HT-29 (cell line): ENCODE measurements around the gene ITGA3. TPM values are rescaled to one million over a fixed set of nuclear protein-coding genes. Genes with fewer than 3 reads are reported as not detected.

Experiments used
- DNase-seq: peaks from one replicate; pipeline ENCODE4 v3.0.0-alpha.2; 2015; ENCODE audit warnings: low spot score
- total RNA-seq: library from RNA; depleted of rRNA; stranded (reverse); fragments of >200 nt; shearing (Covaris generic); gene quantifications from 2 replicates; pipeline ENCODE4 v1.2.3, GENCODE V29; 2014

ITGA3 gene
- total RNA-seq, 1 experiment from 2014 or later, result 237 TPM

GRCh38 chr17:50093246-50093645 lies 37.3 kb downstream of the ITGA3 start:
- DNase-seq, result no peak

GRCh38 chr17:50093807-50094206 lies 37.9 kb downstream of the ITGA3 start:
- DNase-seq, result no peak

- peak; percentile 96 for DNase-seq
Measured at GRCh38 chr17:50094243-50094752, 38.4 kb downstream of the ITGA3 start.

- DNase-seq, result peak; percentile 95
Measured at GRCh38 chr17:50094753-50095619, 39.1 kb downstream of the ITGA3 start, which contains the start of gene PDK2. Gene PDK2, plus strand, starts transcription at chr17:50095351. Its CDS starts 85 bp downstream, at chr17:50095436.

GRCh38 chr17:50095626-50096037 lies 39.7 kb downstream of the ITGA3 start:
- no peak for DNase-seq

- no peak for DNase-seq
Measured at GRCh38 chr17:50096092-50096491, 40.2 kb downstream of the ITGA3 start.

- DNase-seq, result no peak
Measured at GRCh38 chr17:50096758-50097157, 40.8 kb downstream of the ITGA3 start.

GRCh38 chr17:50097455-50097854 lies 41.5 kb downstream of the ITGA3 start:
- DNase-seq, result no peak

GRCh38 chr17:50097926-50098325 lies 42.0 kb downstream of the ITGA3 start:
- no peak for DNase-seq

- no peak for DNase-seq
Measured at GRCh38 chr17:50098583-50098982, 42.7 kb downstream of the ITGA3 start.

GRCh38 chr17:50099003-50099402 lies 43.1 kb downstream of the ITGA3 start:
- no peak for DNase-seq

GRCh38 chr17:50100480-50100883 lies 44.6 kb downstream of the ITGA3 start:
- DNase-seq, result peak; percentile 62

GRCh38 chr17:50100921-50101345 lies 45.0 kb downstream of the ITGA3 start:
- peak; percentile 43 for DNase-seq

GRCh38 chr17:50101346-50102163 lies 45.6 kb downstream of the ITGA3 start:
- peak; percentile 57 for DNase-seq

- DNase-seq, result peak; percentile 83
Measured at GRCh38 chr17:50102164-50102991, 46.5 kb downstream of the ITGA3 start.

GRCh38 chr17:50103252-50103651 lies 47.3 kb downstream of the ITGA3 start:
- DNase-seq, result no peak

- DNase-seq, result no peak
Measured at GRCh38 chr17:50103941-50104340, 48.0 kb downstream of the ITGA3 start.

GRCh38 chr17:50105811-50106210 lies 49.9 kb downstream of the ITGA3 start:
- DNase-seq, result no peak

- DNase-seq, result no peak
Measured at GRCh38 chr17:50106393-50107131, 50.7 kb downstream of the ITGA3 start.

- no peak for DNase-seq
Measured at GRCh38 chr17:50107790-50108414, 52.0 kb downstream of the ITGA3 start.
